GM19395 (cell line): ENCODE results near the gene GAB3.
"Not testable (repeated sequence)": the region's sequence is repeated elsewhere in the genome, so short reads cannot be mapped to it uniquely, and the experiment has no call there.

Experiments used
- ATAC-seq: cut with Tn5 transposase; IDR thresholded peaks from one replicate; pipeline ENCODE4 v1.9.1; 2021; ENCODE audit warnings: mild to moderate bottlenecking, moderate library complexity; ENCODE audit not compliant: unreplicated experiment

GAB3 gene

GRCh38 chrX:154658957-154659356, 91.9 kb downstream of the GAB3 start:
- ATAC-seq = no peak

GRCh38 chrX:154658187-154658586, 92.7 kb downstream of the GAB3 start:
- ATAC-seq = no peak

- ATAC-seq = no peak
These were observed 93.6 kb downstream of the GAB3 start for GRCh38 chrX:154657226-154657805.

- ATAC-seq = no peak
These were observed 95.1 kb downstream of the GAB3 start for GRCh38 chrX:154655786-154656185.

DNA sequence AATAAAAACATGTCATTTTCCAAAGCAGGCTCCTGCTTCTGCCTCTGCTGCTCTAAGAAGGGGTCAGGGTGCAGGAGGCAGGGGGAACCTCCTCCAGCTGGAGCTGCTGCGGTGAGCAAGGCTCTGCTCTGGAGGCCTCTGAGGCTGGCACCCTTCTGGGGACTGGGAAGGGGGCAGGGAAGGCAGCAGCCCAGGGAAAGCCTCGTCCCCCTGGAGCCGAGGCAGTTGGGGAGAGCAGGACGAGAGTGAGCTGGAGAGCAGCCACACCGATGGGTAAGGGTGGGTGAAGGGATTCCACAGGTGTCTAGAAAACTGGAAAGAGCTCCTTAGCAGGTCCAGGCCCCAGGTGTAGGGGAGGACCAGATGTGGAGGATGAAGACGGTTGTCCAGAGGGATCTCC, 95.5 kb downstream of the GAB3 start:
- ATAC-seq = no peak

- ATAC-seq = no peak
These were observed 96.0 kb downstream of the GAB3 start for GRCh38 chrX:154654925-154655324.

DNA sequence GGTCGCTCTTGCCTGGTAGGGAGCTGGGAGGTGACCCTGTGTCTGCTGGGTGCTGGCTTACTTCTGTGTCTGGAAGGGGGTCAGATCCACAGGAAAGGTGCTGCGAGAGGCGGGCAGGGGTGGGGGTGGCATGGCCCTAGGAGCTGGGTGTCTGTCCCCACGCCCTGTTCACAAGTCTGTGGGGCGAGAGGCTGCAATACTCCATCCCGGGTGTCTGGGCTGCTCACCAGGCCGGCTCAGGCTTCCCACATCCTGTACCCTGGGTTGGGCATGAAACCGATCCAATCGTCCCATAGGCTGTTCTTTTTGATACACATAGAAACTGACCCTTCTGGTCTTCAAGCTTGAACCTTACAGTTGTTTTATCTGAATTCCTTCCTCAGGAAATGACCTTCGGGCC, 96.5 kb downstream of the GAB3 start:
- no peak for ATAC-seq

- ATAC-seq = not testable (repeated sequence)
These were observed 97.5 kb downstream of the GAB3 start, which contains the start of gene CTAG2 for GRCh38 chrX:154653413-154653812. Gene CTAG2, minus strand, starts transcription at chrX:154653579. Its CDS starts 64 bp downstream, at chrX:154653515.

DNA sequence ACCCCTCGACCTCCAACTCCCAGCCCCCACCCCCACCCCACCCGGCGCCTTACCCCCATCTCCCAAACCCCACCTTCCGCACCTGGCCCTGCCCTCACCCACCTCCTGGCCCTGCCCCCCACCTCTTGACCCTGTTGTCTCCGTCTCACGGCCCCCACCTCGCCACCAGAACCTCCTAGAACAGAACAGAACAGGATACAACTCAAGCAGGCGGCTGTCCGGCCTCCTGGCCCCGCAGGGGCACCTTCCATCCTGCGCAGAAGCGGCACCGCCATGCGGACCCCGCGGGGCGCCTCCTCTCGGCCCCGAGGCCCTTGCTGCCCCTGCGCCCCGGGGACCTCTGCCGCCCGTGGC, 97.9 kb downstream of the GAB3 start:
- ATAC-seq = no peak

GRCh38 chrX:154652311-154653047, 98.4 kb downstream of the GAB3 start:
- ATAC-seq = no peak

GRCh38 chrX:154650221-154650510, 100.7 kb downstream of the GAB3 start:
- no peak for ATAC-seq

- ATAC-seq = no peak
These were observed 101.2 kb downstream of the GAB3 start for GRCh38 chrX:154649503-154650220.

DNA sequence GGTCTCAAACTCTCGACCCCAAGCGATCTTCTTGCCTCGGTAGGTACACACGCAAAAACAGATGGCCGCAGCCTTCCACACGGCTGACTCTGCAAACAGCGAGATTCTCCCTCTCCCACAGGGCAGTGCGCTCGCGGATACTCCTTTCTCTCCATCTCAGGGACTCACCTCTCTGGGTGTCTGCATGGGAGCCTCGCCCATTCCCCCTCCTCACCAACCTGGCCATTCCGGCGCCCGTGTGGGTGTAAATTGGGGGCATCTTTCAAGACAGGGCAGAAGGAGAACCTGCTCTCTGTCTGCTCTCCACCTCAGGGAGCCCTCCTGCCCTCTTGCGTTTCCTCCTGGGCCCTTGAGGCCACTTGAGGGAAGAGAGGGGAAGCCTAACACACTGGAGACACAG, 101.9 kb downstream of the GAB3 start:
- ATAC-seq = no peak

GRCh38 chrX:154645745-154646378, 105.0 kb downstream of the GAB3 start:
- ATAC-seq = not testable (repeated sequence)

GRCh38 chrX:154643708-154644107, 107.2 kb downstream of the GAB3 start:
- ATAC-seq = not testable (repeated sequence)

GRCh38 chrX:154641740-154642139, 109.1 kb downstream of the GAB3 start:
- not testable (repeated sequence) for ATAC-seq

- not testable (repeated sequence) for ATAC-seq
These were observed 117.2 kb downstream of the GAB3 start for GRCh38 chrX:154633661-154634060.

DNA sequence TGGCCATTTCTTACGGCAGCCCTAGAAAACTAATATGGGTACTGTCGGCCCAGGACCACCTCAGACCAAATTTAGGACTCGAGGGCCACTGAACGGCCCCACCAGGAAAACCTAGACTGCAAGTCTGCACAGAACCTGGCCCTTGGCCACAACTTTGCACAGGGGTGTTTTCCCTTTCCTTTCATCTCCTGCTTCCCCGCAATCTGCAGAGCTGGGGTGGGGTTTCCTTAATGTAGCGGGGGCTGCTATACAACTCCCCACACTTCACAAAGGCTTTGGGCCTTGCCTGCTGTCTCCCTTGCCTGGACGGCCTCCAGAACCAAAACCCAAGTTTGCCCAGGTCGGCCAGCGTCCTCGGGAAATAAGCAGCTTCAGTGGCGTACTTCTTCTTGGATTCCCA, 119.9 kb downstream of the GAB3 start:
- not testable (repeated sequence) for ATAC-seq

GRCh38 chrX:154628960-154629359, 121.9 kb downstream of the GAB3 start:
- ATAC-seq = not testable (repeated sequence)
